ENCODE results near the gene RBM25.

GRCh38 chr14:73149753-73150152 lies 91.4 kb downstream of the RBM25 start:
- TF ChIP-seq, protein P1, sequence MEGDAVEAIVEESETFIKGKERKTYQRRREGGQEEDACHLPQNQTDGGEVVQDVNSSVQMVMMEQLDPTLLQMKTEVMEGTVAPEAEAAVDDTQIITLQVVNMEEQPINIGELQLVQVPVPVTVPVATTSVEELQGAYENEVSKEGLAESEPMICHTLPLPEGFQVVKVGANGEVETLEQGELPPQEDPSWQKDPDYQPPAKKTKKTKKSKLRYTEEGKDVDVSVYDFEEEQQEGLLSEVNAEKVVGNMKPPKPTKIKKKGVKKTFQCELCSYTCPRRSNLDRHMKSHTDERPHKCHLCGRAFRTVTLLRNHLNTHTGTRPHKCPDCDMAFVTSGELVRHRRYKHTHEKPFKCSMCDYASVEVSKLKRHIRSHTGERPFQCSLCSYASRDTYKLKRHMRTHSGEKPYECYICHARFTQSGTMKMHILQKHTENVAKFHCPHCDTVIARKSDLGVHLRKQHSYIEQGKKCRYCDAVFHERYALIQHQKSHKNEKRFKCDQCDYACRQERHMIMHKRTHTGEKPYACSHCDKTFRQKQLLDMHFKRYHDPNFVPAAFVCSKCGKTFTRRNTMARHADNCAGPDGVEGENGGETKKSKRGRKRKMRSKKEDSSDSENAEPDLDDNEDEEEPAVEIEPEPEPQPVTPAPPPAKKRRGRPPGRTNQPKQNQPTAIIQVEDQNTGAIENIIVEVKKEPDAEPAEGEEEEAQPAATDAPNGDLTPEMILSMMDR (IDR thresholded peaks at IDR 0.05): no peak
- no peak for TF ChIP-seq POLR2A (IDR thresholded peaks at IDR 0.05)

Data from testis (tissue), 2 donors.